Mesothelial cell of epicardium (in vitro differentiated cells): ENCODE data around the gene SULT1A2. TPM values are rescaled to one million over a fixed set of nuclear protein-coding genes. Genes with fewer than 3 reads are reported as not detected.
"Not testable (repeated sequence)": the region's sequence is repeated elsewhere in the genome, so short reads cannot be mapped to it uniquely, and the experiment has no call there.

ENCODE experiments used
- DNase-seq, 2 experiments: peaks; one replicate each; pipeline ENCODE4 v3.0.0; 2021; ENCODE audit warnings: low spot score in 2 of 2; ENCODE audit not compliant: unreplicated experiment in 2 of 2
- H3K27ac Mint-ChIP-seq: 2 replicates; pipeline ENCODE4 v1.8.0; 2021; ENCODE audit warnings: mixed read lengths
- H3K27me3 Mint-ChIP-seq: 2 replicates; pipeline ENCODE4 v1.8.0; 2021; ENCODE audit warnings: low read depth, mixed read lengths
- H3K36me3 Mint-ChIP-seq: 2 replicates; pipeline ENCODE4 v1.8.0; 2021; ENCODE audit warnings: mixed read lengths
- H3K4me1 Mint-ChIP-seq: 2 replicates; pipeline ENCODE4 v1.8.0; 2021; ENCODE audit warnings: mixed read lengths
- H3K4me3 Mint-ChIP-seq: 2 replicates; pipeline ENCODE4 v1.8.0; 2021; ENCODE audit warnings: mild to moderate bottlenecking, moderate library complexity, mixed read lengths
- H3K9me3 Mint-ChIP-seq: 2 replicates; pipeline ENCODE4 v1.8.0; 2021; ENCODE audit warnings: mixed read lengths
- CTCF ChIP-seq: fragments of 200-600 bp; sonication (generic); IDR thresholded peaks from one replicate; pipeline ENCODE4 v1.5.0; 2021; ENCODE audit warnings: antibody characterized with exemption; ENCODE audit not compliant: unreplicated experiment
- total RNA-seq: library from RNA; stranded (reverse); gene quantifications from 3 replicates; pipeline ENCODE4 v1.2.1, GENCODE V29; 2021

Gene SULT1A2
- total RNA-seq, 1 donor from 2014 or later, result 0.98 TPM

GRCh38 chr16:28607116-28607623 is 10.3 kb upstream of the SULT1A2 start:
- TF ChIP-seq CTCF, result no peak
- no peak overlapping the region for H3K27ac Mint-ChIP-seq
- no peaks in the 10 kb centered on the region for H3K36me3 Mint-ChIP-seq
- H3K4me1 Mint-ChIP-seq, result peaks cover 14% of the 10 kb centered on the region
- no peak for DNase-seq
- no peaks in the 10 kb centered on the region for H3K27me3 Mint-ChIP-seq
- no peaks in the 10 kb centered on the region for H3K9me3 Mint-ChIP-seq
- no peak overlapping the region for H3K4me3 Mint-ChIP-seq

- no peaks in the 10 kb centered on the region for H3K36me3 Mint-ChIP-seq
- H3K9me3 Mint-ChIP-seq, result no peaks in the 10 kb centered on the region
- no peak overlapping the region for H3K4me3 Mint-ChIP-seq
- TF ChIP-seq CTCF, result no peak
- H3K27ac Mint-ChIP-seq, result no peak overlapping the region
- peaks cover 14% of the 10 kb centered on the region for H3K4me1 Mint-ChIP-seq
- peaks cover under 1% of the 10 kb centered on the region for H3K27me3 Mint-ChIP-seq
- no peak for DNase-seq
These were observed 9.7 kb upstream of the SULT1A2 start for GRCh38 chr16:28606291-28607115.

- Mint-ChIP-seq H3K27ac (no peak overlapping the region), H3K9me3 (no peaks in the 10 kb centered on the region), H3K36me3 (no peaks in the 10 kb centered on the region), H3K4me3 (no peak overlapping the region), H3K4me1 (no peaks in the 10 kb centered on the region), H3K27me3 (peaks cover 3% of the 10 kb centered on the region)
- DNase-seq, result no peak
- no peak for TF ChIP-seq CTCF
These were observed 7.3 kb upstream of the SULT1A2 start for GRCh38 chr16:28604186-28604565.

GRCh38 chr16:28603381-28604185 is 6.7 kb upstream of the SULT1A2 start:
- Mint-ChIP-seq H3K36me3 (no peaks in the 10 kb centered on the region), H3K9me3 (no peaks in the 10 kb centered on the region), H3K4me1 (no peaks in the 10 kb centered on the region), H3K27me3 (peaks cover 3% of the 10 kb centered on the region), H3K27ac (no peak overlapping the region), H3K4me3 (no peak overlapping the region)
- TF ChIP-seq CTCF, result no peak
- DNase-seq, result no peak

GRCh38 chr16:28602529-28602928 is 5.7 kb upstream of the SULT1A2 start:
- DNase-seq, result no peak
- H3K4me1 Mint-ChIP-seq, result peaks cover 4% of the 10 kb centered on the region
- no peak overlapping the region for H3K27ac Mint-ChIP-seq
- TF ChIP-seq CTCF, result no peak
- no peak overlapping the region for H3K4me3 Mint-ChIP-seq
- no peaks in the 10 kb centered on the region for H3K36me3 Mint-ChIP-seq
- H3K27me3 Mint-ChIP-seq, result peaks cover 3% of the 10 kb centered on the region
- no peaks in the 10 kb centered on the region for H3K9me3 Mint-ChIP-seq

- DNase-seq, H3K9me3 Mint-ChIP-seq, H3K4me1 Mint-ChIP-seq, H3K4me3 Mint-ChIP-seq, H3K27me3 Mint-ChIP-seq, H3K27ac Mint-ChIP-seq, H3K36me3 Mint-ChIP-seq: not testable (repeated sequence)
These were observed 5.2 kb upstream of the SULT1A2 start for GRCh38 chr16:28602062-28602461.

- not testable (repeated sequence) for H3K36me3 Mint-ChIP-seq, DNase-seq, H3K27me3 Mint-ChIP-seq, H3K27ac Mint-ChIP-seq, H3K9me3 Mint-ChIP-seq, H3K4me3 Mint-ChIP-seq
- peaks cover 14% of the 10 kb centered on the region for H3K4me1 Mint-ChIP-seq
These were observed 4.7 kb upstream of the SULT1A2 start for GRCh38 chr16:28601589-28601988.

GRCh38 chr16:28600965-28601364 is 4.1 kb upstream of the SULT1A2 start:
- H3K36me3 Mint-ChIP-seq, H3K27me3 Mint-ChIP-seq, H3K27ac Mint-ChIP-seq, DNase-seq, H3K9me3 Mint-ChIP-seq, H3K4me3 Mint-ChIP-seq: not testable (repeated sequence)
- H3K4me1 Mint-ChIP-seq, result peaks cover 17% of the 10 kb centered on the region
